ENCODE measurements around the gene LCN9. TPM values are rescaled to one million over a fixed set of nuclear protein-coding genes. Genes with fewer than 3 reads are reported as not detected.

The LCN9 gene, protein sequence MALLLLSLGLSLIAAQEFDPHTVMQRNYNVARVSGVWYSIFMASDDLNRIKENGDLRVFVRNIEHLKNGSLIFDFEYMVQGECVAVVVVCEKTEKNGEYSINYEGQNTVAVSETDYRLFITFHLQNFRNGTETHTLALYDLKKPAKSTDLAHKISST
- polyA plus RNA-seq (ENCODE audit: low read depth in 6 of 6): not detected

DNA sequence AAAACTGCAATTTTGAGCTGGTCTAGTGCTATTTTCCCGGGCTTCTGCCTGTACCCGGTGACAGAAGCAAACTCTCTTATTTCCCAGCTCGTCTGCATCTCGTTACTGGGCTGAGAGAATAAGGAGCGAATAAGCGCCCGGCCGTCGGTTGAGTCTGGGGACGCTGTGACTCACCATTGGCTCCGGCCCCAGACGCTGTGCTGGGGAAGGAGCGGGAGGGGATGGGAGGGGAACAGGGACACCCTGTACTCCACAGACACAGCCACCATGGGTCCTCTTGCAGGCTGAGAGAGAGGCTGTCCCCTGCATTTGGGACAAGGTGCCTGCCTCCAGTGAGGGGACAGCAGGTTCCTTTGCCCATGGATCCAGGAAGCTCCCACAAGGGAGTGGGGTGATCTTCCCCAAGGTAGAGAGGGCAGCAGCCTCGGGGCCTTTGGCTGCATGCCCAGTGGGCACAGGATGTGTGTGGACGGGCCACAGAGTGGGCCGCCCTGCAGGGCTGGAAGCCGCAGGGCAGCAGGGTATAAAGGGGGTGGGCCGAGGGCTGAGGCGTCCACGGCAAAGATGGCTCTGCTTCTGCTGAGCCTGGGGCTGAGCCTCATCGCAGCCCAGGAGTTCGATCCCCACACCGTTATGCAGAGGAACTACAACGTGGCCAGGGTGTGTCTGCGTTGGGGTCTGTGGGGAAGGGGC is at the start of gene LCN9:
Gene LCN9 (plus strand): TSS at position 552 of the 693 bp plus-strand sequence. CDS start 13 bp downstream, at position 565.
- no peak within 1 kb of the TSS for H3K4me3 Mint-ChIP-seq
- peaks cover 0 to 3% (median 0%) of the 10 kb centered on the region in 7 donors for H3K9me3 Mint-ChIP-seq
- ATAC-seq (ENCODE audit: low read depth in 2 of 2) (no peak), DNase-seq (no peak)
- no peaks in the 10 kb centered on the region for H3K4me1 Mint-ChIP-seq
- no peaks in the 10 kb centered on the region for H3K36me3 Mint-ChIP-seq
- peaks cover 3 to 12% (median 4%) of the 10 kb centered on the region in 3 donors for H3K27me3 Mint-ChIP-seq
- H3K27ac Mint-ChIP-seq: no peak within 1 kb of the TSS

DNA sequence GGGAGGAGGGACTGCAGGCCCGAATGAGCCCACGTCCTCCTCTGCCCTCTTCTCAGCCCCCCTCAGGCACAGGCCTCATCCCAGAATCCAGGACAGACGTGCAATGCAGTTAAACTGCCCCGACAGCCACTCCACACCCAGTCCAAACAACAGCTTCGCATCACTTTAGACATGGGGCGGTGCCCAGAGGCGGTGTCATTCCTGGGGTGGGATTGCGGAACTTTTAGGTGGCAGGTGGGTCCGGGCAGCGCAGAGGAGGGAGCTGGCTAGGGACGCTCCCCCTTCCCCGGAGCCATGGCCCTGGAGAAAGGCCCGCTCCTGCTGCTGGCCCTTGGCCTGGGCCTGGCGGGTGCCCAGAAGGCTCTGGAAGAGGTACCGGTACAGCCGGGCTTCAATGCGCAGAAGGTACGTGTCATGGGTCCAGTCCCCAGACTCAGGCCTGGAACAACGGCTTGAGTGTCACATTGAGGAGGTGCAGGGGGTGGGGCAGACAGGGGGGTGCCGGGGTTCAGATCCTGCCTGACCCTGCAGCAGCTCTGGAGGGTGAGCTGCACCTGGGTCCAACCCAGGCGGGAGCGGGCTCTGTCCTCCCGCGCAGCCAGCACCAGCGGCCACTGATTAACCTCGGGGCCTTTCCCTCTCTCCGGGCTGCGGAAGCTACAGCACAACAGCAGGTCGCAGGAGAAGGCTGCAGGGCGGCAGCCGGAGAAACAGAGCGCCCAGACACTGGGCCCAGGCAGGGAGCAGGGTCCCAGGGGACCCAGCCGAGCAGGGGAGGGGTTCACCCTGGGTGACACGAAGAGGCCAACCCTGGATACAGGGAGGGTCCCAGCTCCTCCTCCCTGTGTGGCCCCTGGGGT is 48.9 kb upstream of the LCN9 start:
- Mint-ChIP-seq H3K27ac (no peak overlapping the region), H3K4me1 (no peaks in the 10 kb centered on the region), H3K9me3 (peaks cover 0 to 8% (median 1%) of the 10 kb centered on the region in 7 donors), H3K27me3 (peaks cover 0 to 22% (median 21%) of the 10 kb centered on the region in 3 donors), H3K36me3 (no peaks in the 10 kb centered on the region), H3K4me3 (no peak overlapping the region)
- DNase-seq: no peak
- no peak for ATAC-seq (ENCODE audit: low read depth in 2 of 2)

DNA sequence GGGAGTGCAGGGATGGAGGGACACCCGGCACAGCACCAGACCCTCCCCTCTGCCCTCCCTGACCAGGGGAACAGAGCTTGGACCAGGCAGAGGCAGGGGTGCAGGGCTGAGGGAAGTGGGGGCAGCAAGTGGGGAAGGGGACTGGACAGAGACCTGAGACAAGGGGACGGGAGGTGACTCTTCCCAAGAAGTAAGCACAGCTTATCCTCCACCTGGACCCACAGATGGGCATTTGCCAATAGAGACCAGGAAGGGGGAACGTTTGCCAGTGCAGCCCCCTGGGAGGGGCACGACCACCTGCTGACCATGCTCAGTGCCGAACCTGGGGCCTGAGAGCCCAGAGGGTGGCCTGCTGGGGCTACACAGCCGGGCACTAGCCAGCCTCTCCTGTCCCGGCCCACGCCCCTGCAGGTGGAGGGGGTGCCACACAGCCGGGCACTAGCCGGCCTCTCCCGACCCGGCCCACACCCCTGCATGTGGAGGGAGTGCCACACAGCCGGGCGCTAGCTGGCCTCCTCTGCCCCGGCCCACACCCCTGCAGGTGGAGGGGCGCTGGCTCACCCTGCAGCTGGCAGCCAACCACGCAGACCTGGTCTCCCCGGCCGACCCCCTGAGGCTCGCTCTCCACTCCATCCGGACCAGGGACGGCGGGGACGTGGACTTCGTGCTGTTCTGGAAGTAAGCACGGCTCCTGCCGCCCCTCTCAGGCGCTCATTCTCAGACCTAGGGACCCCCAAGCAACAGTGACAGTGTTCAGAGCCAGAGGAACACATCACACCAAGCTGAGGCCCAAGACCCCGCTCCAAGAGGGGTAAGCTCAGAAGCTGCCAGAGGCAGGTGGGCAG is 48.1 kb upstream of the LCN9 start:
- no peak for ATAC-seq (ENCODE audit: low read depth in 2 of 2)
- no peaks in the 10 kb centered on the region for H3K4me1 Mint-ChIP-seq
- H3K4me3 Mint-ChIP-seq: no peak overlapping the region

DNA sequence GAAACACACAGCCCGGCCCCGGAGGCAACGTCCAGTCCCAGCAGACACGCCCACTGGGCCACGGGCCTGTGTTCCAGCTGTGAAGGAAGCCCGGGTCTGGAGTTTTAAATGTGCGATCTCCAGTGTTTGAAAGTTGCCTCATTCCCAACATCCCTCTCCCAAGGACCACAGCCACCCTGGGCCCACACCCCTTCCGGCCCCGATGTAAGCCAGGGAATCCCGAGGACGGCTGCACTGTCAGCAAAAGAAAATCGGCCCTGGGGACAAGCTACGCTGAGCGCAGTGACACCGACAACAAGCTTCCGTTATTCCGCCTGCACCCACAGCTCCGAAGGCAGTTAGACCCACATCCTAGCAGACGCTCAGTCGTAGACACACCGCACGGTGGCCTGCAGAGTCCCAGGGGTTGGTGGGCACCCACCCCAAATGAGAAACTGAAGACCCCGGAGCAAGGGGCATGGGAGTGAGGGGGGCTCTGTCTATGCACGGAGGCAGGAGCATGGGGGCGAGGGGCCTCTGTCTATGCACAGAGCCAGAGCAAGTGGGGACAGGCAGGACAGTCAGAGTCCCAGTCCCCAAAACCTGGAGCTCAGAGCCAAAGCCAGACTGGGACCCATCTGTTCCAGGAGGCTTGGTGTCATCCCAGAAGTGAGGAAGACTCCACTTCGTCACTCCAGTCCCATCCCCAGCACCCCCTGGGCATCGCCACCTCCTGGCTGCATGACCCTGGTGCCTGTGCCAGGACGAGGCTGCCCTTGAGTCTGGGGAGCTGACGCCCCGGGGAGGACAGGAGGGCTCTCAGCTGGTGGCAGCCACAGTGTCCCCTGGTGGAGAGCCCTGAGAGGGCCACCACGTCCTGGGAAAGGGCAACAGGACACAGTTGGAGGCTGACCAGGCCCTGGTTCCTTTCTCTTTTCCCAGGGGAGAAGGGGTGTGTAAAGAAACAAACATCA is 47.2 kb upstream of the LCN9 start:
- Mint-ChIP-seq H3K4me3 (no peak overlapping the region), H3K27me3 (peaks cover 0 to 18% (median 10%) of the 10 kb centered on the region in 3 donors), H3K27ac (no peak overlapping the region), H3K4me1 (no peaks in the 10 kb centered on the region), H3K9me3 (peaks cover 0 to 5% (median 0%) of the 10 kb centered on the region in 7 donors), H3K36me3 (no peaks in the 10 kb centered on the region)
- DNase-seq (no peak), ATAC-seq (ENCODE audit: low read depth in 2 of 2) (no peak)

More for the DNA sequence above, 48.1 kb upstream of the LCN9 start:
- peaks cover 0 to 19% (median 16%) of the 10 kb centered on the region in 3 donors for H3K27me3 Mint-ChIP-seq
- no peaks in the 10 kb centered on the region for H3K36me3 Mint-ChIP-seq
- H3K27ac Mint-ChIP-seq: no peak overlapping the region
- peaks cover 0 to 7% (median 1%) of the 10 kb centered on the region in 7 donors for H3K9me3 Mint-ChIP-seq
- DNase-seq: no peak

DNA sequence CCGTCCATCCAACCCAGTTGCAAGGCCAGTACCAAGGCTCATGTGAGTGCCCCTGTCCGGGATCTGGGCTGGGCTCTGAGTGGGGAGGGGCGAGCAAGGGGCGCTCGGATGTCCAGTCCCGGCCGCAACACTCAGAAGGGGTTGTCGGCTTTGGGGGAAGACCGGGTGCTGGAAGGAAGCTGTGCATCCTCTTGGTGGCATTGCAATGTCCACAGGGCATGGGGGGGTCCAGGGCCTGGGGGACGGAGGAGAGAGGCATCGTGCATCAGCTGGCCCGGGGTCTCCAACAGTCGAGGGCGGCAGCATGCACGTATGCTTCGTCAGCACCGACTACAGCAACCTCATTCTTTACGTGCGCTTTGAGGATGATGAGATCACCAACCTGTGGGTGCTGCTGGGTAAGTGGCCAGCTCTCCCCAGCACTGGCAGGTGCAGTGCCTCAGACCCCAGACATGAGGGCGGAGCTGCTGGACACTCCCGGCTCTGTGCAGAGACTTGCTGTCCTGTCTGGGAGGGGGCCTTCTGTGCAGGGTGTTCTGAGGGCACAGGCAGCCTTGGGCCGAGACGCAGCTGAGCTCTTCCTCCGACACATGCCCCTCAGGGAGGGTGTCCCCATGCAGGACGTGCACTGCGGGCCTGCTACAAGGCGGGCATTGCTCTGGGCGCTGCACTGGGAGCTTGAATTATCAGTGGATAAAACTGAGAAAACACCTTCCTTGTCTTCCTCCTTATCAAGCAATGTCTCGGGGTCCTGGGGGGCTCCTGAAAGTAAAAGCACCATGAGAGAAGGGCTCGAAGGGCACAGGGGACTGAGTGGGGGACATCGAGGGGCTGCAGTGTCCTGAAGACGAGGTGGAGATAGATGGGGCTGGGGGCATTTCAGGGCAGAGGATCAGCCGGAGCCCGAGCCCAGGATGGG is 46.2 kb upstream of the LCN9 start:
- no peak overlapping the region for H3K4me3 Mint-ChIP-seq
- no peaks in the 10 kb centered on the region for H3K4me1 Mint-ChIP-seq
- H3K27me3 Mint-ChIP-seq: peaks cover 0 to 18% (median 6%) of the 10 kb centered on the region in 3 donors
- peaks cover 0 to 3% (median 0%) of the 10 kb centered on the region in 7 donors for H3K9me3 Mint-ChIP-seq
- no peak overlapping the region for H3K27ac Mint-ChIP-seq
- ATAC-seq (ENCODE audit: low read depth in 2 of 2) (no peak), DNase-seq (no peak)
- H3K36me3 Mint-ChIP-seq: no peaks in the 10 kb centered on the region

DNA sequence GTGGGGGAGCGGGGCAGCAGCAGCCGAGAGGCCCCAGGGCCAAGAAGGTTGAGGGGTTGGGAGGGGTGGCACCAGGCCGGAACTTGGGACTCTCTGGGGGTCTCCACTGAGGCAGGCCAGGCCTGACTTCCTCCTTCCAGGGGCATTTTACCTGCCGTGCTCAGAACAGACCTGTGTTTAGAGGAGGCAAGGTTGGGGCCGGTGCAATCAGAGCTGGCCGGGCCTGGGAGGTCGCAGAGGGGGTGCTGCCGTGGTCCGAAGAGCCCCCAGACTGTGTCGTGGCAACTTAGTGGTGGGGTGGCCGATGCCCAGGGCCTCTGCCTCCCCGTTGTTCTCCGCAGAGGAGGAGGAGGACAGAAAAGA is 45.6 kb upstream of the LCN9 start:
- H3K4me3 Mint-ChIP-seq: no peak overlapping the region
- no peak for ATAC-seq (ENCODE audit: low read depth in 2 of 2)

DNA sequence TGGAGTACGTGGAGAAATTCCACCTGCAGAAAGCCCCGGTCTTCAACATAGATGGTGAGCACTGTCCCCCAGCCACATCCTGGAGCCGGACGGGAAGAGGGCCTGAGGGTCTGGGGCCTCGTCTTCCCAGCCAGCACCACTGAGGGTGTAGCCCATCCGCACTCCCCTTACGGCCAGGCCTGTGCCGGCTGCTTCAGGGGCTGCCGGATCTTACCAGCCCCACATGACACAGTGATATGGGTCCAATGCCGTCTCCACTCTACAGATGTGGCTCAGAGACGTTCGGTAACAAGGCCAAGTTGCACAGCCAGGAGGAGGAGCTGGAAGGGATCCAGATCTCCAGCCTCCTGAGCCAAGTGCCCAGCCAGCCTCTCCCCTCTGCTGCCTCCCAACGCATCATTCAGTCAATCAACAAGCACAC is 45.1 kb upstream of the LCN9 start:
- peaks cover 0 to 18% (median 0%) of the 10 kb centered on the region in 3 donors for H3K27me3 Mint-ChIP-seq

More for the DNA sequence above, 45.6 kb upstream of the LCN9 start:
- peaks cover 0 to 18% (median 0%) of the 10 kb centered on the region in 3 donors for H3K27me3 Mint-ChIP-seq
- no peak overlapping the region for H3K27ac Mint-ChIP-seq
- H3K4me1 Mint-ChIP-seq: no peaks in the 10 kb centered on the region
- no peaks in the 10 kb centered on the region for H3K36me3 Mint-ChIP-seq
- DNase-seq: no peak
- no peaks in the 10 kb centered on the region for H3K9me3 Mint-ChIP-seq

DNA sequence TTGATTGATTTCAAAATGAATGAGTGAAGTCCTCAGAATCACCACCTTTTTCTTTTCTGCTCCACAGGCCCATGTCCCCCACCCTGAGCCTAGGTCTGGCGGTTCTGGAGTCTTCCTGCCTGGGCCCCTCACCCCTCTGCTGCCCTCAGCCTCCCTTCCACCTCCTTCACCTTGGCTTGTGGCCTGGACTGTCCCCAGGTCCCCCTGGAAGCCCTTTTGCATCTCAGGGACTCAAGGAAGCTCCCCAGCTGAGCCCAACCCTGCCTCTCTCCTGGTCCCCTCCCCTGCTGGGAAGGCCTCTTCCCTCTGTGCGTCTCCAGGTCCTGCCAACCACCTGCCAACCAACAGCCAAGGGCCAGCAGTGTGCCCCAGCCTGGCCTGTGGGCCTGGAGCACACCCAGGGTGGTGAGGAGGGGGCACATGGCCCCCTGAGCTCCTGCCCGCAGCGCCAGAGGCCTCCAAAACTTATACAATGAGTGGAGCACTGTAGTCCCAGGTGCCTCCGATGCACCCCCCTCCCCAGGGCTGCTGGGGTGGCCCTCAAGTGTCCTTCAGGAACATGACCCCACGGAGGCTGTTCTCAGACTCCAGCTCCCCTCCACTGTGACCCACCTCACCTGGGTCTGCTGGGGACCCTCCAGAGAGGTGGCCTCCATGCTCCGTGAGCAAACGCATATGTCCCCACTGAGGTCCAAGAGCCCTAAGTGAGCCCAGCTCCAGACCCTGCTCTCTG is 44.1 kb upstream of the LCN9 start:
- no peaks in the 10 kb centered on the region for H3K4me1 Mint-ChIP-seq
- peaks cover 0 to 18% (median 0%) of the 10 kb centered on the region in 3 donors for H3K27me3 Mint-ChIP-seq
- H3K4me3 Mint-ChIP-seq: no peak overlapping the region
- no peaks in the 10 kb centered on the region for H3K36me3 Mint-ChIP-seq
- DNase-seq (no peak), ATAC-seq (ENCODE audit: low read depth in 2 of 2) (no peak)
- H3K27ac Mint-ChIP-seq: no peak overlapping the region
- no peaks in the 10 kb centered on the region for H3K9me3 Mint-ChIP-seq

More for the DNA sequence above, 45.1 kb upstream of the LCN9 start:
- Mint-ChIP-seq H3K9me3 (no peaks in the 10 kb centered on the region), H3K36me3 (no peaks in the 10 kb centered on the region), H3K4me3 (no peak overlapping the region), H3K27ac (no peak overlapping the region), H3K4me1 (no peaks in the 10 kb centered on the region)
- ATAC-seq (ENCODE audit: low read depth in 2 of 2) (no peak), DNase-seq (no peak)

DNA sequence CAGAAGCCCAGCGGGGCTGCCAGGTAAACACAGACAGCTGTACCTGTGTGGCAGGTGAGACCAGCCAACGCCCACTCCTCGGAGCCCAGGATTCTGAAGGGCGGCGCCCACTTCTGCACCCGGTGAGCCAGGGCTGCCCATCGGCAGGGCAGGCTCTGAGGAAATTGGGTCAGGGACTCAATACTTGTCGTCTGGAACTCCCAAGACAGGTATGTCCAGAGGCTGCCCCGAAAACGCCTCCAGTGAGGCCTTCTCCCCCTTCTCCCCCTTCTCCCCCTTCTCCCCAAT is 43.6 kb upstream of the LCN9 start:
- Mint-ChIP-seq H3K4me1 (no peaks in the 10 kb centered on the region), H3K27ac (no peak overlapping the region), H3K27me3 (peaks cover 0 to 18% (median 0%) of the 10 kb centered on the region in 3 donors), H3K36me3 (no peaks in the 10 kb centered on the region), H3K9me3 (no peaks in the 10 kb centered on the region), H3K4me3 (no peak overlapping the region)
- DNase-seq (no peak), ATAC-seq (ENCODE audit: low read depth in 2 of 2) (no peak)

DNA sequence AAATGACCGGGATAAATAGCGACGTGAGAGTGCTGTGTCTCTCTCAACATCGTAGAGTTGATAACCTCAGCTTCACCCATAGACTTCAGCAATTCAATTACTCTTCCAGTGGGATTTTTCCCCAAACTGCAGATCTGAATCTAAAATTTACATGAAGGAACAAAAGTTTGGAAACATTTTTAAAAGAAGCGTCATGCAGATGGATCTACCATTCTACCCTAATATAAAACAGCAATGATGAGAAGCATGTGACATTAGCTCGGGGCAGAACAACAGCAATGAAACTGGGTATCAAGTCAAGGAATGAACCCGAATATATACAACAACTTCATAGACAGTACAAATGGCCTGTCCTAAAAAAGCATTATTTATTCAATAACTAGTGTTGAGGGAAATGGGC is 42.6 kb upstream of the LCN9 start:
- ATAC-seq (ENCODE audit: low read depth in 2 of 2): no peak
- no peaks in the 10 kb centered on the region for H3K4me1 Mint-ChIP-seq

DNA sequence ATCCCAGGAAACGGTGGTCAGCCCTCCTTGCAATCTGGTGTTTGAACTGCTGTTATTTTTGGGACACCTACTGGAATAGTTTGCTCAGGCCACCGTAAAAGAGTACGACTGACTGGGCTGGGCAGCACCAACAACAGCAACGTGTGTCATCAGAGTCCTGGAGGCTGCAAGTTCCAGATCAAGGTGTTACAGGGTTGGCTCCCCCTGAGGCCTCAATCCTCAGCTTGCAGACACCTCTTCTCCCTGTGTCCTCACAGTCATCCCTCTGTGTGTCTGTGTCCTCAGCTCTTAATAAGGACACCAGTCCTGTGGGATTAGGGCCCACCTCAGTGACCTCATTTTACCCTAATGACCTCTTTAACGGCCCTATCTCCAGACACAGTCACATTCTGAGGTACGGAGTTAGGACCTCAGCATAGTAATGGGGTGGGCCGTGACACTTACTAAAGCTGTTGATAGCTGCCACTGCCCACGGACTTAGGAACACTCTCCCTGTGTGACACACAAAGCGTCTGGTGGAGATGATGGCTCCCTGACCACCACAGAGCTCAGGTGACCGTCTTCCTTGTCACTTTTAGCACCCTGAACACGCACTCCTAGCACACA is 40.6 kb upstream of the LCN9 start:
- H3K4me1 Mint-ChIP-seq: no peaks in the 10 kb centered on the region
- H3K27ac Mint-ChIP-seq: no peak overlapping the region
- ATAC-seq (ENCODE audit: low read depth in 2 of 2): no peak
- peaks cover 0 to 7% of the 10 kb centered on the region in 2 donors for H3K36me3 Mint-ChIP-seq
- DNase-seq: no peak
- peaks cover 5 to 20% (median 8%) of the 10 kb centered on the region in 3 donors for H3K27me3 Mint-ChIP-seq
- peaks cover 5 to 12% (median 9%) of the 10 kb centered on the region in 7 donors for H3K9me3 Mint-ChIP-seq
- H3K4me3 Mint-ChIP-seq: no peak overlapping the region

More for the DNA sequence above, 42.6 kb upstream of the LCN9 start:
- no peak for DNase-seq
- H3K36me3 Mint-ChIP-seq: no peaks in the 10 kb centered on the region
- H3K27me3 Mint-ChIP-seq: peaks cover 0 to 15% (median 4%) of the 10 kb centered on the region in 3 donors
- H3K9me3 Mint-ChIP-seq: no peaks in the 10 kb centered on the region
- H3K4me3 Mint-ChIP-seq: no peak overlapping the region
- no peak overlapping the region for H3K27ac Mint-ChIP-seq
